ENCODE measurements around the gene AVP. TPM values are rescaled to one million over a fixed set of nuclear protein-coding genes. Genes with fewer than 3 reads are reported as not detected.

AVP gene
- total and polyA plus RNA-seq, 2 of the 13 experiments (the other 11 are each of a cell fraction or from before 2014, with no cell fraction given), result 0.12 TPM; not detected in 1

DNA sequence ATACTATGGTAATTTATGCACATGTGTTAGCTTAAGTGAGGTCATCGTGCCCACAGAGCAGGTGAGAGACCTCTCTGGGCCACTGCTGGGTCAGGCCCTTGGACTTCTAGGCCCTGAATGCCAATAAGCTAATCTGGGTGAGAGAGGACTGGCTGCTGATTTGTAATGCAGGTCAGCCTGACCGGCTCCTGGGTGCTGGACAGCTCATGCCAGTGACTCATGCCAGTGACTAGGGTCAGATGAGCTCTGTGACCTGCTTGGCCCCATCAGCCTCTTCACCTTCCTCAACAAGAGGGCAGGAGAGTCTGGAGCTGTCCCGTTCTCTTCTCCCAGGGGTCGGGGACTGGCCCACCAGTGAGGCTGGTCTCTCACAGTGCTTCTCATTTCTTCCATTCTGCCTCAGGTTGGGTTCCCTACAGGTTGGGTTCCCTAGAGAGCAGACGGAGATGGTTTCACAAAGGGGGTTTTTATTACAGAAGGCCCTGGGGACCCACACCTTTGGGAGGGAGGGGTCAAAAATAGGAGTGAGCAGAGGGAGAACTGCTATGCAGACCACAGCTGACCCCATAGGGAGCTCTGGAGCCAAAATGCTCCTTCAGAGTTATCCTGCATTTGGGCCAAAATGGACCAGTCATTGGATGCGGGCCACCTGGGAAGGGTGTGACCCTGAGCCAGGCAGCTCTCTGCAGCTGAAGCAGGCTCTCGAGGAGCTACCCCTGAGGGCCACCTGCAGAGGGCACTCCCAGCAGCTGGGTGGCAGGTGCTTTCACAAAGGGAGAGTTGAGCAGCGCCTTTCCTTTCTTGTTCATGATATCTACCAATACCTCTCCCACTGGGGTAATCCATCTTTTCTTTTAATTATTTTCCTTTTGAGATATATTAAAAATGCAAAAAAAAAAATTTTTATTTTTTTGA is 15.3 kb downstream of the AVP start (continued):
- TF ChIP-seq STAT6 (CRISPR knock-in tag; IDR thresholded peaks at IDR 0.05; ENCODE audit: borderline replicate concordance) (no peak), ZGPAT (CRISPR knock-in tag; IDR thresholded peaks at IDR 0.05) (no peak), ZNF382 (CRISPR knock-in tag; IDR thresholded peaks at IDR 0.05; ENCODE audit: borderline replicate concordance) (no peak), ZNF781 (CRISPR knock-in tag; IDR thresholded peaks at IDR 0.05; ENCODE audit: borderline replicate concordance, not compliant biosample characterization) (peak; percentile 35), NR2F2 (IDR thresholded peaks at IDR 0.05; ENCODE audit: borderline replicate concordance, low read depth) (no peak), ETV5 (CRISPR knock-in tag; IDR thresholded peaks at IDR 0.05; ENCODE audit: borderline replicate concordance) (no peak), ZNF331 (CRISPR knock-in tag; IDR thresholded peaks at IDR 0.05) (no peak), SAFB2 (CRISPR knock-in tag; IDR thresholded peaks at IDR 0.05; ENCODE audit: borderline replicate concordance, low read depth) (no peak), ZNF841 (CRISPR knock-in tag; IDR thresholded peaks at IDR 0.05; ENCODE audit: borderline replicate concordance) (no peak), HES4 (CRISPR knock-in tag; IDR thresholded peaks at IDR 0.05; ENCODE audit: borderline replicate concordance) (0 out of 2 replicates have a peak, but pooled peaks have one; percentile 11), ASH2L (IDR thresholded peaks at IDR 0.05; ENCODE audit: insufficient read length, low read depth, low read length) (peak; percentile 22), MEIS2 (CRISPR knock-in tag; IDR thresholded peaks at IDR 0.05) (no peak), ZNF740 (CRISPR knock-in tag; IDR thresholded peaks at IDR 0.05) (no peak), ZNF292 (CRISPR knock-in tag; IDR thresholded peaks at IDR 0.05; ENCODE audit: borderline replicate concordance, low read depth) (peak; percentile 75; the same call in 1 of the 2 replicates), PHB2 (IDR thresholded peaks at IDR 0.05; ENCODE audit: partially characterized antibody) (no peak), HMGXB3 (CRISPR knock-in tag; IDR thresholded peaks at IDR 0.05; ENCODE audit: borderline replicate concordance) (no peak), HNRNPH1 (optimal IDR thresholded peaks at IDR 0.05; ENCODE audit: low read depth, low read length) (no peak), NR3C1 (CRISPR knock-in tag; IDR thresholded peaks at IDR 0.05) (no peak), YEATS2 (CRISPR knock-in tag; IDR thresholded peaks at IDR 0.05; ENCODE audit: borderline replicate concordance) (no peak), SYNCRIP (IDR thresholded peaks at IDR 0.05; ENCODE audit: insufficient read depth, low read depth, low read length) (no peak)

Measured in HepG2 (cell line).